ENCODE measurements around the gene OLFML1.

DNA sequence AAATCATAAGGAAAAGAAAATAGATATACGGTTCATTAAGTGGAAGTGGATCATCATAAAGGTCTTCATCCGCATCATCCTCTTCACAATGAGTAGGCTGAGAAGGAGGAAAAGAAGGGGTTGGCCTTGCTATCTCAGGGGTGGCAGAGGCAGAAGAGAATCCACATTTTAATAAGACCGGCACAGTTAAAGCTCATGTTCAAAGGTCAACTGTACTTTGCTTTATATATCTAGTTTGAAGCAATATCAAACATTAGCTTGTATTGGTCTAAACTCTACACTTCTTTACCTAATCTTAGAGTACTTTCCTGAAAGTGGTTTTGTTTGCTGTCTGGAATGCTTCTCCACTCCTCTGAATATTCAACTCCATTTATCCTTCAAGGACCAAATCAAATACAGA lies 22.8 kb downstream of the OLFML1 start:
- no peak for TF ChIP-seq POLR2A (IDR thresholded peaks at IDR 0.05)
- TF ChIP-seq, protein P1, sequence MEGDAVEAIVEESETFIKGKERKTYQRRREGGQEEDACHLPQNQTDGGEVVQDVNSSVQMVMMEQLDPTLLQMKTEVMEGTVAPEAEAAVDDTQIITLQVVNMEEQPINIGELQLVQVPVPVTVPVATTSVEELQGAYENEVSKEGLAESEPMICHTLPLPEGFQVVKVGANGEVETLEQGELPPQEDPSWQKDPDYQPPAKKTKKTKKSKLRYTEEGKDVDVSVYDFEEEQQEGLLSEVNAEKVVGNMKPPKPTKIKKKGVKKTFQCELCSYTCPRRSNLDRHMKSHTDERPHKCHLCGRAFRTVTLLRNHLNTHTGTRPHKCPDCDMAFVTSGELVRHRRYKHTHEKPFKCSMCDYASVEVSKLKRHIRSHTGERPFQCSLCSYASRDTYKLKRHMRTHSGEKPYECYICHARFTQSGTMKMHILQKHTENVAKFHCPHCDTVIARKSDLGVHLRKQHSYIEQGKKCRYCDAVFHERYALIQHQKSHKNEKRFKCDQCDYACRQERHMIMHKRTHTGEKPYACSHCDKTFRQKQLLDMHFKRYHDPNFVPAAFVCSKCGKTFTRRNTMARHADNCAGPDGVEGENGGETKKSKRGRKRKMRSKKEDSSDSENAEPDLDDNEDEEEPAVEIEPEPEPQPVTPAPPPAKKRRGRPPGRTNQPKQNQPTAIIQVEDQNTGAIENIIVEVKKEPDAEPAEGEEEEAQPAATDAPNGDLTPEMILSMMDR (IDR thresholded peaks at IDR 0.05) = no peak

Measured in right lobe of liver (tissue), 4 donors.